ENCODE measurements around the gene PDE4B. TPM values are rescaled to one million over a fixed set of nuclear protein-coding genes. Genes with fewer than 3 reads are reported as not detected.
"Not testable (repeated sequence)": the region's sequence is repeated elsewhere in the genome, so short reads cannot be mapped to it uniquely, and the experiment has no call there.

PDE4B gene
- total RNA-seq, 1 donor = 2.3 TPM

DNA sequence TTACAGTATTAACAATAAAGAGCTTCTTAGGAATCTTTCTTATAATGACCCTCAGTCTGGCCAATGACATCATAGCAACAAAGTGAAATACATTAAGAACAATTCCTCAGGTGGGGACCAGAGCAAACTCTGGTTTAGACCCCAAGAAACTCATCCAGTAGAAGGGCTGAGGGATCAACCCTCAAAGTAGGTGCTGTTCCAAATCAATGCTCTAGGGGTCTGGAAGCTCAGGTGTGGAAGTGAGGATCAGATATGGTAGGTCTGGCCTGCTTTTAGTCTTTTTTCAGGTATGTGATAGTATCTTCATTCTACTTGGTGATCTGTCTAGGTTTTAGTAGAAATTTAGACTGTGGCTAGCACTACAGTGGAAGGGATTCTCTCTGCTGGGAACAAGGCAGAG lies 291.7 kb downstream of the PDE4B start:
- H3K4me3 ChIP-seq (ENCODE audit: low read depth, low read length) = no peak overlapping the region
- TF ChIP-seq CTCF (IDR thresholded peaks at IDR 0.05; ENCODE audit: insufficient read depth, low read length) = no peak
- DNase-seq (ENCODE audit: low read depth) = no peak

- no peak overlapping the region for H3K4me3 ChIP-seq (ENCODE audit: low read depth, low read length)
- DNase-seq (ENCODE audit: low read depth) = no peak
- TF ChIP-seq CTCF (IDR thresholded peaks at IDR 0.05; ENCODE audit: insufficient read depth, low read length) = no peak
These were observed 292.9 kb downstream of the PDE4B start for GRCh38 chr1:66085600-66085999.

DNA sequence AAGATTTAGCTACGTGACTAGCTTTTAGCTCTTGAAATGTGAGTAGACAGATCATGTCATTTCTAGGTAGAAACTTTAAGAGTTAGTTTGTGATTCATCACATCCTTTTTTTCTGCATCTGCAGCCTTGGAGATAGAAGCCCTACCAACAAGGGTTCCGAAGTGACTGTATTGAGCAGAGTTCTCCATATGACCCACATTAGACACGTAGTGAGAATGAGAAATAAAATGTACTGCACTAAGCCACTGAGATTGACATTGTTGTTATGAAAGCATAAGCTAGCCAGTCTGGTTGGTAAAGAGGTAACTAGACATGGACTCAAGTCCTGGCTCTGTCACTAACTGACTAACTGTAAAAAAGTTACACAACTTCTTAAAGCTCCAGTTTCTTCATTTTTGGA lies 296.1 kb downstream of the PDE4B start:
- H3K4me3 ChIP-seq (ENCODE audit: low read depth, low read length) = no peak overlapping the region
- no peak for DNase-seq (ENCODE audit: low read depth)
- no peak for TF ChIP-seq CTCF (IDR thresholded peaks at IDR 0.05; ENCODE audit: insufficient read depth, low read length)

- DNase-seq (ENCODE audit: low read depth) = no peak
- no peak for TF ChIP-seq CTCF (IDR thresholded peaks at IDR 0.05; ENCODE audit: insufficient read depth, low read length)
- no peak overlapping the region for H3K4me3 ChIP-seq (ENCODE audit: low read depth, low read length)
These were observed 298.3 kb downstream of the PDE4B start for GRCh38 chr1:66090859-66091457.

GRCh38 chr1:66095190-66095589 lies 302.5 kb downstream of the PDE4B start:
- H3K4me3 ChIP-seq (ENCODE audit: low read depth, low read length) = no peak overlapping the region
- DNase-seq (ENCODE audit: low read depth) = no peak
- TF ChIP-seq CTCF (IDR thresholded peaks at IDR 0.05; ENCODE audit: insufficient read depth, low read length) = no peak

GRCh38 chr1:66100959-66101358 lies 308.3 kb downstream of the PDE4B start:
- H3K4me3 ChIP-seq (ENCODE audit: low read depth, low read length); DNase-seq (ENCODE audit: low read depth): not testable (repeated sequence)

GRCh38 chr1:66104076-66104475 lies 311.4 kb downstream of the PDE4B start:
- DNase-seq (ENCODE audit: low read depth); H3K4me3 ChIP-seq (ENCODE audit: low read depth, low read length): not testable (repeated sequence)

GRCh38 chr1:66108624-66109023 lies 315.9 kb downstream of the PDE4B start:
- no peak overlapping the region for H3K4me3 ChIP-seq (ENCODE audit: low read depth, low read length)
- DNase-seq (ENCODE audit: low read depth) = no peak
- TF ChIP-seq CTCF (IDR thresholded peaks at IDR 0.05; ENCODE audit: insufficient read depth, low read length) = no peak
